Sigmoid colon (tissue), 4 donors: Measurements from ENCODE around the gene SH2D6.

ENCODE experiments used
- CTCF ChIP-seq, 4 experiments: fragments of 450-650 bp in 3 of 4; fragments of 200-600 bp in 1 of 4; IDR thresholded peaks; one replicate each; pipeline ENCODE4 v1.5.1; 2016 to 2019; ENCODE audit warnings: antibody characterized with exemption in 4 of 4, mild to moderate bottlenecking in 3 of 4, moderate library complexity in 2 of 4
- EP300 ChIP-seq, 4 donors: sonication (generic); formaldehyde crosslinking; IDR thresholded peaks; one replicate each; pipeline ENCODE4 v1.6.1; 2017; ENCODE audit warnings: antibody characterized with exemption in 4 of 4
- POLR2A ChIP-seq, 2 donors: fragments of 450-650 bp; IDR thresholded peaks; one replicate each; pipeline ENCODE4 v1.6.1; 2016; ENCODE audit warnings: antibody characterized with exemption in 2 of 2, mild to moderate bottlenecking in 2 of 2, moderate library complexity in 2 of 2
- POLR2AphosphoS5 ChIP-seq, 4 donors: sonication (generic); formaldehyde crosslinking; IDR thresholded peaks; one replicate each; pipeline ENCODE4 v1.6.1; 2017; ENCODE audit warnings: antibody characterized with exemption in 4 of 4

DNA sequence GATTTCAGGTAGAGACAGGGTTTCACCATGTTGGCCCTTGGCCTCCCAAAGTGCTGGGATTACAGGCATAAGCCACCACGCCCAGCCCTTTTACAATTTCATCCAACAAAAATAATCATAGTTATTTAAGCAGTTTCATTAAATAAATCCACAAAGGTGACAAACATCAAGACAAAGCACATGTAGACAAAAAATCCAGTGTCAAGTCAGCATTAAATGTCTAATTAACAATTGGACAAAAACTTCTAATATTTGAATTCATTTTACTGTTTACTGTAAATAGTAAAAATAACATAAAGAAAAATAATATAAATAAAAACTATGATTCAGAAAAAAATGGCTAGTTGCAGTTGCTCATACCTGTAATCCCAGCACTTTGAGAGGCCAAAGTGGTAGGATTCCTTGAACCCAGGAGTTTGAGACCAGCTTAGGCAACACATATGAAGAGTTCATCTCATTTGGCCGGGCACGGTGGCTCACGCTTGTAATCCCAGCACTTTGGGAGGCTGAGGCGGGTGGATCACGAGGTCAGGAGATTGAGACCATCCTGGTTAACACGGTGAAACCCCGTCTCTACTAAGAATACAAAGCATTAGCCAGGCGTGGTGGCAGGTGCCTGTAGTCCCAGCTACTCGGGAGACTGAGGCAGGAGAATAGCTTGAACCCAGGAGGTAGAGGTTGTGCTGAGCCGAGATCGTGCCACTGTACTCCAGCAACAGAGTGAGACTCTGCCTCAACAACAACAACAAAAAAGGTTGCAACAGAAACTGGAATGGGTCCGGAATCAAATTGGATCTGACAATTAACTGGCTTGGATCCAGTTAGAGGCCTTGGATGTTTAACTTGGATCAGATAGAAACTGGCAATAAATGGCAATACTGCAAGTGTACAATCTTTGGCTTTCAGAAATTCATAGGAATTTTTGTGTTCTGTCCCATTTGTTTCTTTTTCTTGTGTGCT, 63.6 kb downstream of the SH2D6 start:
- TF ChIP-seq CTCF (IDR thresholded peaks at IDR 0.05) (no peak), POLR2A (IDR thresholded peaks at IDR 0.05) (no peak), EP300 (IDR thresholded peaks at IDR 0.05) (no peak), POLR2AphosphoS5 (IDR thresholded peaks at IDR 0.05) (no peak)
